ENCODE measurements around the gene HSD17B1. TPM values are rescaled to one million over a fixed set of nuclear protein-coding genes. Genes with fewer than 3 reads are reported as not detected.

The HSD17B1 gene
- total and polyA plus RNA-seq, 12 donors, result 0.50 to 2.6 (median 0.89) TPM

GRCh38 chr17:42509409-42509808, 43.3 kb upstream of the HSD17B1 start:
- Histone ChIP-seq H3K9me3 (no peaks in the 10 kb centered on the region), H3K36me3 (peaks cover 0 to 93% (median 51%) of the 10 kb centered on the region in 9 donors), H3K27me3 (no peaks in the 10 kb centered on the region), H3K27ac (no peak overlapping the region), H3K4me3 (no peak overlapping the region), H3K4me1 (peaks cover 8 to 33% (median 13%) of the 10 kb centered on the region in 9 donors)
- WGBS, 2 donors, result 84 to 90% methylated on average over 5 of the region's 5 CpGs
- no peak for TF ChIP-seq CTCF (IDR thresholded peaks at IDR 0.05)
- ATAC-seq (no peak), DNase-seq (no peak)
- intact Hi-C loops (cut with DNase I), result no loop called here

- ATAC-seq (no peak), DNase-seq (no peak)
- intact Hi-C loops (cut with DNase I), result loop anchor here in 4 of 10 donors (10.0 kb wide), 4 partner anchors 75 to 385 kb away; partner anchors contain the start of genes CAVIN1 (in 2 of the 4), HSPB9 (in 1 of the 4) and KAT2A (in 1 of the 4)
- H3K27me3 ChIP-seq, result no peaks in the 10 kb centered on the region
- peaks cover 8 to 35% (median 13%) of the 10 kb centered on the region in 9 donors for H3K4me1 ChIP-seq
- H3K9me3 ChIP-seq, result no peaks in the 10 kb centered on the region
- no peak overlapping the region for H3K4me3 ChIP-seq
- WGBS, 2 donors, result 85 to 97% methylated on average over 2 of the region's 2 CpGs
- no peak overlapping the region for H3K27ac ChIP-seq
- peaks cover 0 to 93% (median 55%) of the 10 kb centered on the region in 9 donors for H3K36me3 ChIP-seq
- TF ChIP-seq CTCF (IDR thresholded peaks at IDR 0.05), result no peak
These were observed 42.9 kb upstream of the HSD17B1 start for GRCh38 chr17:42509841-42510240.

GRCh38 chr17:42512246-42512645, 40.5 kb upstream of the HSD17B1 start:
- Histone ChIP-seq H3K9me3 (no peaks in the 10 kb centered on the region), H3K4me3 (no peak overlapping the region), H3K27ac (peak overlapping the region in 9 of 10 donors; percentile 4 to 86 (median 71)), H3K27me3 (no peaks in the 10 kb centered on the region), H3K36me3 (peaks cover 0 to 93% (median 44%) of the 10 kb centered on the region in 9 donors), H3K4me1 (peaks cover 13 to 54% (median 26%) of the 10 kb centered on the region in 9 donors)
- intact Hi-C loops (cut with DNase I), result loop anchor here in 4 of 10 donors (10.0 kb wide), 4 partner anchors 77 to 387 kb away; partner anchors contain the start of genes CAVIN1 (in 2 of the 4), HSPB9 (in 1 of the 4) and KAT2A (in 1 of the 4)
- no peak for DNase-seq
- 73 to 77% methylated on average over 9 of the region's 9 CpGs for WGBS, 2 donors
- ATAC-seq, result no peak
- TF ChIP-seq CTCF (IDR thresholded peaks at IDR 0.05), result no peak

- peaks cover 17 to 60% (median 31%) of the 10 kb centered on the region in 9 donors for H3K4me1 ChIP-seq
- no peaks in the 10 kb centered on the region for H3K27me3 ChIP-seq
- no peak overlapping the region for H3K4me3 ChIP-seq
- intact Hi-C loops (cut with DNase I), result loop anchor here in 4 of 10 donors (10.0 kb wide), 4 partner anchors 78 to 388 kb away; partner anchors contain the start of genes CAVIN1 (in 2 of the 4), HSPB9 (in 1 of the 4) and KAT2A (in 1 of the 4)
- TF ChIP-seq CTCF (IDR thresholded peaks at IDR 0.05), result no peak
- DNase-seq (no peak), ATAC-seq (peak in 1 of 8 donors; percentile 6)
- WGBS, 2 donors, result 56 to 71% methylated on average over 6 of the region's 6 CpGs
- H3K36me3 ChIP-seq, result peaks cover 0 to 87% (median 38%) of the 10 kb centered on the region in 9 donors
- H3K27ac ChIP-seq, result peak overlapping the region in 9 of 10 donors; percentile 4 to 86 (median 71)
- H3K9me3 ChIP-seq, result no peaks in the 10 kb centered on the region
These were observed 39.9 kb upstream of the HSD17B1 start for GRCh38 chr17:42512733-42513251.

Measured in heart right ventricle (tissue), 16 donors.